SK-N-SH treated with all-trans-retinoic acid at 6 μM for 48 hours (cell line): ENCODE measurements around the gene TEKTIP1.

Source experiments
- ISL1 ChIP-seq: fragments of 250-450 bp; sonication (Bioruptor Pico); IDR thresholded peaks from 2 replicates; pipeline ENCODE4 v2.1.2; 2022; ENCODE audit warnings: mild to moderate bottlenecking, moderate library complexity
- ZFP30 ChIP-seq: fragments of 450-650 bp; formaldehyde crosslinking; IDR thresholded peaks from 2 replicates; pipeline ENCODE4 v1.5.0; 2022; ENCODE audit warnings: mild to moderate bottlenecking, moderate library complexity
- TF ChIP-seq, protein P1 (sequence below): fragments of 250-450 bp; sonication (Bioruptor Pico); IDR thresholded peaks from 2 replicates; pipeline ENCODE4 v1.5.1; 2021; ENCODE audit warnings: mild to moderate bottlenecking, moderate library complexity

DNA sequence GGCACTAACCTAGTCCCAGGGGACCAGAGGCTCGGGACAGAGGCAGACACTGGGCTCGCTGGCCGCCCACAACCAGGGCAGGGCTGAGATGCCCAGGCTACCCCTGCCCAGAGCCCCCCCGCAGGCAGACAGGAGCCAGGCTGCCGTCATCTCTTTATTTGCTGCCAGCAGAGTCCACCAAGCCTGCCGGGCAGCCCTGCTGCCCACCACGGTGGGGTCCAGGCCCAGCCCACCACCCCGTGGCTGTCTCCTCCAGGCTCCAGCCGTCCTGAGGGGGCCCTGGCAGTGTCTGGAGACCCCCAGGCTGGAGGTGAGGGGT, 5.0 kb downstream of the TEKTIP1 start:
- TF ChIP-seq, protein P1, sequence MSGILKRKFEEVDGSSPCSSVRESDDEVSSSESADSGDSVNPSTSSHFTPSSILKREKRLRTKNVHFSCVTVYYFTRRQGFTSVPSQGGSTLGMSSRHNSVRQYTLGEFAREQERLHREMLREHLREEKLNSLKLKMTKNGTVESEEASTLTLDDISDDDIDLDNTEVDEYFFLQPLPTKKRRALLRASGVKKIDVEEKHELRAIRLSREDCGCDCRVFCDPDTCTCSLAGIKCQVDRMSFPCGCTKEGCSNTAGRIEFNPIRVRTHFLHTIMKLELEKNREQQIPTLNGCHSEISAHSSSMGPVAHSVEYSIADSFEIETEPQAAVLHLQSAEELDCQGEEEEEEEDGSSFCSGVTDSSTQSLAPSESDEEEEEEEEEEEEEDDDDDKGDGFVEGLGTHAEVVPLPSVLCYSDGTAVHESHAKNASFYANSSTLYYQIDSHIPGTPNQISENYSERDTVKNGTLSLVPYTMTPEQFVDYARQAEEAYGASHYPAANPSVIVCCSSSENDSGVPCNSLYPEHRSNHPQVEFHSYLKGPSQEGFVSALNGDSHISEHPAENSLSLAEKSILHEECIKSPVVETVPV (CRISPR knock-in tag): no peak
- TF ChIP-seq ISL1 (CRISPR knock-in tag) (no peak), ZFP30 (CRISPR knock-in tag) (no peak)
